Activated T-cell treated with anti-CD3 and anti-CD28 coated beads, Interleukin-2, amount 50 U/mL, for 4 hours (primary cell): ENCODE data around the gene AUTS2. TPM values are rescaled to one million over a fixed set of nuclear protein-coding genes. Genes with fewer than 3 reads are reported as not detected.
"Not testable (repeated sequence)": the region's sequence is repeated elsewhere in the genome, so short reads cannot be mapped to it uniquely, and the experiment has no call there.

Experiments
- ATAC-seq, 2 donors: fragments of 200-7000 bp; cut with Tn5 transposase; one replicate each; pipeline ENCODE4 v1.10.0; 2021
- DNase-seq: peaks from one replicate; pipeline ENCODE4 v3.0.0-alpha.2; 2020
- H3K27me3 Mint-ChIP-seq: one replicate; pipeline ENCODE4 v1.8.0; 2021; ENCODE audit warnings: low read depth, mixed read lengths
- H3K36me3 Mint-ChIP-seq: one replicate; pipeline ENCODE4 v1.8.0; 2022; ENCODE audit warnings: mixed read lengths; ENCODE audit not compliant: insufficient read depth
- H3K4me1 Mint-ChIP-seq: one replicate; pipeline ENCODE4 v1.8.0; 2021; ENCODE audit warnings: low read depth, mixed read lengths
- H3K4me3 Mint-ChIP-seq: one replicate; pipeline ENCODE4 v1.8.0; 2021; ENCODE audit warnings: mild to moderate bottlenecking, moderate library complexity, mixed read lengths
- H3K9me3 Mint-ChIP-seq: one replicate; pipeline ENCODE4 v1.8.0; 2021; ENCODE audit warnings: mixed read lengths
- total RNA-seq, 3 donors: library from RNA; stranded (reverse); gene quantifications; one replicate each; pipeline ENCODE4 v1.2.1, GENCODE V29; 2021

Gene AUTS2
- total RNA-seq, 3 donors from 2014 or later, result 1.4 to 4.4 (median 2.8) TPM

GRCh38 chr7:69781412-69781846 lies 183.2 kb downstream of the AUTS2 start:
- Mint-ChIP-seq H3K4me3 (no peak overlapping the region), H3K36me3 (no peaks in the 10 kb centered on the region), H3K9me3 (no peaks in the 10 kb centered on the region), H3K4me1 (no peaks in the 10 kb centered on the region), H3K27me3 (no peaks in the 10 kb centered on the region)
- DNase-seq, result no peak
- ATAC-seq, result no peak

- no peaks in the 10 kb centered on the region for H3K27me3 Mint-ChIP-seq
- no peak overlapping the region for H3K4me3 Mint-ChIP-seq
- no peaks in the 10 kb centered on the region for H3K36me3 Mint-ChIP-seq
- H3K9me3 Mint-ChIP-seq, result no peaks in the 10 kb centered on the region
- ATAC-seq (no peak), DNase-seq (no peak)
- no peaks in the 10 kb centered on the region for H3K4me1 Mint-ChIP-seq
Measured at GRCh38 chr7:69782917-69783684, 184.8 kb downstream of the AUTS2 start.

GRCh38 chr7:69786130-69786529 lies 187.9 kb downstream of the AUTS2 start:
- not testable (repeated sequence) for H3K4me1 Mint-ChIP-seq, H3K36me3 Mint-ChIP-seq, ATAC-seq, H3K4me3 Mint-ChIP-seq, H3K9me3 Mint-ChIP-seq, DNase-seq, H3K27me3 Mint-ChIP-seq

GRCh38 chr7:69786730-69787395 lies 188.6 kb downstream of the AUTS2 start:
- Mint-ChIP-seq H3K4me1 (no peaks in the 10 kb centered on the region), H3K36me3 (no peaks in the 10 kb centered on the region), H3K9me3 (no peaks in the 10 kb centered on the region), H3K4me3 (no peak overlapping the region), H3K27me3 (no peaks in the 10 kb centered on the region)
- no peak for ATAC-seq
- no peak for DNase-seq

GRCh38 chr7:69787736-69788431 lies 189.6 kb downstream of the AUTS2 start:
- no peak for DNase-seq
- Mint-ChIP-seq H3K4me3 (no peak overlapping the region), H3K27me3 (no peaks in the 10 kb centered on the region), H3K9me3 (no peaks in the 10 kb centered on the region), H3K4me1 (no peaks in the 10 kb centered on the region), H3K36me3 (no peaks in the 10 kb centered on the region)
- no peak for ATAC-seq

GRCh38 chr7:69789563-69789962 lies 191.3 kb downstream of the AUTS2 start:
- DNase-seq, result no peak
- Mint-ChIP-seq H3K27me3 (no peaks in the 10 kb centered on the region), H3K36me3 (no peaks in the 10 kb centered on the region), H3K4me3 (no peak overlapping the region), H3K4me1 (no peaks in the 10 kb centered on the region), H3K9me3 (no peaks in the 10 kb centered on the region)
- no peak for ATAC-seq

- H3K4me3 Mint-ChIP-seq, result no peak overlapping the region
- no peak for DNase-seq
- H3K4me1 Mint-ChIP-seq, result no peaks in the 10 kb centered on the region
- no peaks in the 10 kb centered on the region for H3K36me3 Mint-ChIP-seq
- ATAC-seq, result no peak
- no peaks in the 10 kb centered on the region for H3K9me3 Mint-ChIP-seq
- H3K27me3 Mint-ChIP-seq, result no peaks in the 10 kb centered on the region
Measured at GRCh38 chr7:69790977-69791724, 192.9 kb downstream of the AUTS2 start.

GRCh38 chr7:69791739-69792138 lies 193.5 kb downstream of the AUTS2 start:
- H3K4me1 Mint-ChIP-seq, result no peaks in the 10 kb centered on the region
- H3K36me3 Mint-ChIP-seq, result no peaks in the 10 kb centered on the region
- no peak for DNase-seq
- no peak for ATAC-seq
- H3K4me3 Mint-ChIP-seq, result no peak overlapping the region
- H3K27me3 Mint-ChIP-seq, result no peaks in the 10 kb centered on the region
- no peaks in the 10 kb centered on the region for H3K9me3 Mint-ChIP-seq

- Mint-ChIP-seq H3K9me3 (no peaks in the 10 kb centered on the region), H3K4me1 (no peaks in the 10 kb centered on the region), H3K27me3 (no peaks in the 10 kb centered on the region), H3K4me3 (no peak overlapping the region), H3K36me3 (no peaks in the 10 kb centered on the region)
- ATAC-seq (no peak), DNase-seq (no peak)
Measured at GRCh38 chr7:69795932-69796331, 197.7 kb downstream of the AUTS2 start.

GRCh38 chr7:69796416-69796815 lies 198.1 kb downstream of the AUTS2 start:
- H3K27me3 Mint-ChIP-seq, result no peaks in the 10 kb centered on the region
- no peaks in the 10 kb centered on the region for H3K36me3 Mint-ChIP-seq
- H3K4me3 Mint-ChIP-seq, result no peak overlapping the region
- ATAC-seq (no peak), DNase-seq (no peak)
- no peaks in the 10 kb centered on the region for H3K9me3 Mint-ChIP-seq
- no peaks in the 10 kb centered on the region for H3K4me1 Mint-ChIP-seq

GRCh38 chr7:69799048-69799697 lies 200.9 kb downstream of the AUTS2 start:
- DNase-seq (no peak), ATAC-seq (no peak)
- no peaks in the 10 kb centered on the region for H3K36me3 Mint-ChIP-seq
- no peaks in the 10 kb centered on the region for H3K9me3 Mint-ChIP-seq
- no peak overlapping the region for H3K4me3 Mint-ChIP-seq
- no peaks in the 10 kb centered on the region for H3K27me3 Mint-ChIP-seq
- H3K4me1 Mint-ChIP-seq, result no peaks in the 10 kb centered on the region

GRCh38 chr7:69799990-69800389 lies 201.7 kb downstream of the AUTS2 start:
- Mint-ChIP-seq H3K36me3 (no peaks in the 10 kb centered on the region), H3K9me3 (no peaks in the 10 kb centered on the region), H3K4me3 (no peak overlapping the region), H3K4me1 (no peaks in the 10 kb centered on the region), H3K27me3 (no peaks in the 10 kb centered on the region)
- DNase-seq, result no peak
- no peak for ATAC-seq

GRCh38 chr7:69800495-69800894 lies 202.2 kb downstream of the AUTS2 start:
- Mint-ChIP-seq H3K36me3 (no peaks in the 10 kb centered on the region), H3K4me1 (no peaks in the 10 kb centered on the region)

More at GRCh38 chr7:69800495-69800894, 202.2 kb downstream of the AUTS2 start:
- H3K4me3 Mint-ChIP-seq, result no peak overlapping the region
- ATAC-seq (no peak), DNase-seq (no peak)
- H3K9me3 Mint-ChIP-seq, result no peaks in the 10 kb centered on the region
- no peaks in the 10 kb centered on the region for H3K27me3 Mint-ChIP-seq
